ENCODE results near the gene MEA1. TPM values are rescaled to one million over a fixed set of nuclear protein-coding genes. Genes with fewer than 3 reads are reported as not detected.

MEA1 gene
- 163 and 191 TPM in 2 replicates for polyA plus RNA-seq

DNA sequence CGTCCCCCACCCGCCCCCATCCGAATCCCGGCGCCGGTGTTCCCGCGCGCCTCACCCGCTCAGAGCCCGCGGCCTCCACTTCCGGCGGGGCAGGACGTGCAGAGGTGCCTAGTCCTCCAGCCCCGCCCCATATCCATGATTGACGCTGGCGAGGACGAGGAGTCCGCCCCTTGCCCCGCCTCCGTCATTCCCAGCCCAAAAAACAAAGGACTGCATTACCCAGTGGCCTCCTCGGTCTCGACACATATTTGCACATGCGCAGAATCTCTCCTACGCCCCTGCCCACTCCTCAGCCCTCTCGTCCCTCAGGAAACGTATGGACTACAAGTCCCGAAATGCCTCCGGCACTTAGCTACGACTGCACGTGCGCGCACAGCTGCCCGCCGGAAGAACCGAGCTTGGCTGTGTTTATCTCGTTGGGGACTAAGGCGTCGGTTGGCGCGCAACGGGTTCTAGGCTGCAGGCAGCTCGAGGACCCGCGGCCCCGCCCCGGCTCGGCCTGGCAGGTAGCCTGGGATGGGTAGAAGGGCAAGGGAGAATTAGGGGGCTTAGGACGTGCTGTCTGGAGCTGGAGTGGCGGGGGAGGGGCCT lies at the start of gene MEA1, which contains the start of gene KLHDC3:
TSS of gene MEA1 (minus strand) at position 104 of the 591 bp plus-strand sequence. CDS start 133 bp downstream, outside the sequence.
TSS of gene KLHDC3 (plus strand) at position 407 of the 591 bp plus-strand sequence. CDS start 2,944 bp downstream, outside the sequence.

DNA sequence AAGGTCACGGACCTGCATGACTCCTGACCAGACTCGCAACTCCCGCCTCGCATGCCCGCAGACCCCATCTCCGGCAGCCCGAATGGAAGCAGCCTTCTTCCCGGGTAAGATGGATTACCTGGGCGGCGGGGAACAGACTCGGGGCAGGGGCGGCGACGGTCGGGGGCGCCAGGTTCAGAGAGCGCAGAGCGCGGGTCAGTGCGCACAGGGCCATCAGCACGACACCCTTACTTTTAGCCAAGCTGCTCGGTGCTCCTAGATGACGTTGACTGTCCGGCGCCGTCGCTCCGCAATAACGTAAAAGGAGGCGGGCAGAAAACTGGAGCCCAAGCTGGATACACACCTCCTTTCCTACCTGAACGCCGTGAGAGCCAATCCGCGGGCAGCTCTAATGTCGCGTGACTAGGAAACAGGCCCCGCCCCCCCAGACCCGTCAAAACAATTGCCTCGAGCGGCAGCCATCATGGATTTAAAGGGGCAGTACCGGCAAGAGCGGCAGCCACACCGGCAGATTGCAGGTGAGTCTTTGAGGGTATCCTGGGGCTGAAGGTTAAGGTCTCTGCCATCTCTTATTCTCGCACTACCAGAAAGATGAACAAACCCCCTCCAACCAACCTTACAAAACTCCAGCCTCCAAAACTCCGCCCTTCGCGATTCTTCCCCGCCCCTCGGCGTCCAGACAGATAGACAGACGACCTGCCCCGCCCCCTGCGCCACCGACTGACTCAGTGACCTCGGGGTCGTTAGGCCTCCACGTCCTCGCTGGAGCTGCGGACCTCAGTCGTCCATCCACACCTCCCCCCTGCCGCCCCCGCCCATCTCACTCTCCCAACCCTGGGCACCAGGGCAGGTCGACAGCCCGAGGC lies 45.7 kb upstream of the MEA1 start, which contains the start of the genes KLC4 and MRPL2:
TSS of gene KLC4 (plus strand) at position 464 of the 866 bp plus-strand sequence. CDS start 1,705 bp downstream, outside the sequence.
TSS of gene MRPL2 (minus strand) at position 267 of the 866 bp plus-strand sequence. CDS start at position 214, 53 bp downstream.

DNA sequence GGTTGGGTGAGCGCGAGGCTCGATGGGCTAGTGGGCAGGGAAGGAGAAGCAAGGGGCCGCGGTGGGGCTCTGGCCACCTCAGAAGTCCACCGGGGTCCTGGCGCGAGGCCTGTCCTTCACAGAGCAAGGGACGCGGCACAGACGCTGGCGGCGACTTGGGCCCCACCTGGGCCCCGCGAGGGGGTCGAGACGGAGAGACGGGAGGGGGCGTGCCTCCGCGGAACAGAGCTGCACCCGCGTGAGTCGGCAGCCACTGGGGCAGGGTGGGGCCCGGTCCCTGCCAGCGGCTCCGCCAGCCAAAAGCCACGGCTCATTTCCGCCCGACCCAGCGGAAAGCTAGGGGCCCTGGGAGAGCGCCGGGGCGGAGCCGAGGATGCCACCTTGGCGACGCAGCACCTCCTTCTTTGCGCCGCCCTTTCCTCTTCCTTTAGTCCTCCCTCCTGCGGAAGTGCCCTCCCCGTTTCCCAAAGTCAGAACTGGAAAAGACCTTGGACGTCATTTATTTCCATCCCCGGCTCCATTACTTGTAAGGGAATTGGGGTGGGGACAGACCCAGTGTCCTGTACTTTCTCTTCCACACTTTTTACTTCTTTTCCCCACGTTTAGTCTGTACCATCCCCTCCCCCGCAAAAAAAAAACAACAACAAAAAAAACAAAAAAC lies 39.9 kb upstream of the MEA1 start, which contains the start of gene CUL7:
TSS of gene CUL7 (minus strand) at position 307 of the 661 bp plus-strand sequence. CDS start 1,063 bp downstream, outside the sequence.

DNA sequence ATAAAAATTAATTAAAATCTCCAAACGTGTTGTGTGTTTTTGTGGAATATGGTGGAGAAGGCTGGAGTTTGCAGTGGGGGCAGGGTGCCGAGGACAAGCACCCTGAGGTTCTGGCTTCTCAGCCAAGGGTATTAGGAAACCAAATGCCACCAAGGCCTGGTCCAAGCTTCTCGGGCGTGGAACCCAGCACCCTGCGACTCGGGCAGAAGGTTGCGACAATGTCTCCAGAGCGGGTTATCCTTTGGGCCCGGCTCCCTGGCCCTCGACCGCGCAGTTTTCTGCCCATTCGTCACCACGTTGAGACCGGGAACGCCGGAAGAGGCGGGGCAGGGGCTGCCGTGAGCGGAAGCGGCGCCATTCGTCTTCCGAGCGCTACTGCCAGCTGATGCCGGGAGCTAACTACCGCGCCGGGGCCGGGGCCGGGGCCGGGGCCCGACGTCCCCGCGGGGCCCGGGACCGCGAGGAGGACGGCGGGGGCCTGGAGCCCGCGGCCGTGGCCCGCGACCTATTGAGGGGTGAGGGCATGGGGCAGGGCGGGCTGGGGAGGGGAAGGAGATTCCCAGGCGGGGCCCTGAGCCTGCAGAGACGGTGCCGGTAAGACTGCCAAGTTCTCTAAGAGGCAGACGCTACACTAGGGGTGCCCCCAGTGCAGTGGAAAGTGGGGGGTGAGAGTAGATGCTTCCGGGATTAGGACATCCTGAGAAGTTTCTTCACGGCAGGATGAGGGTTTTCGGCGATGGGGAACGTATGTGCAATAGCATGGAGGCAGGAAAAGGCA lies 7.7 kb upstream of the MEA1 start, which contains the start of gene RRP36:
TSS of gene RRP36 (plus strand) at position 354 of the 778 bp plus-strand sequence. CDS start at position 386, 32 bp downstream.

DNA sequence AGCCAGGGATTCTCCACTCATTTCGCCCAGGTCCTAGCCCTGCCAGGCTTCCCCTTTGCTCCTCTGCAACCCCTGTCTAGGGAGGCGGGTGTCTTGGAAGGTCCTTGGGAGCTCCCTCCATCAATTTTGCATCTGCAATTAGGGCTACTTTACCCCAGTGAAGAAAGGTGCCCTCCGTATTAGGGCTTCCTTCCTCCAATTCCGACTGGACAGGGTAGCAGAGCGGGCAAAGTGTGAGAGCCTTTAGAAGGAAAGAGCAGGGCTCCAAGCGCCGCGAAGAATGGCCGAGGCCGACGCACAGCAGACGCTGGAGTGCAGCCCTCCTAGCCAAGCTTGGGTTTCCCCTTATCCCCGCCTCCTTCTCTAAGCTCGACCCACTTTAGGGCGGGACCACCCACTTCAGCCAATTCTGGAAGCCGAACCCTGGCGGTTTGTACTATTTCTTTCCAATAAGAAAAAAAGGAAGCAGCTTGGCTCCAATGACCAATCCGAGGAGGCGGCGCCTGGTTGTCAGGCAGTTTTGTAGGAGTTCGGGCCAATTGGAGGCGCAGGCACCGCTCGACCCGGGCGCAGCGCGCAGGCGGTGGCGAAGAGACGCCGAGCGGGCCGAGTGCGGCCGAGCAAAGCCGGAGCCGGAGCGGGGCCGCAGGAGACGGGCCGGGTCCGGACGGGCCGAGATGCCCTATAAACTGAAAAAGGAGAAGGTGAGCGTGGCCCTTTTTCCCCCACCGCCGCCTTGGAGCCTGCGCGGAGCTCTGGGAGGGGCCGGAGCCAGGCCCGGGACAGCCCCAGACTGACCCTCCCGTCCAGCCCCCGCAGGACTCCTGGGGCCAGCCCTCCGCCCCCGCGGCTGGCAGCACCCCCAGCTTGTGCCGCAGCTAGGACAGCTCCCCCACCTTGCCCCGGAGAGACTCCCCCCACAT lies 29.5 kb downstream of the MEA1 start, which contains the start of gene PPP2R5D:
TSS of gene PPP2R5D (plus strand) at position 570 of the 923 bp plus-strand sequence. CDS start at position 678, 108 bp downstream.

DNA sequence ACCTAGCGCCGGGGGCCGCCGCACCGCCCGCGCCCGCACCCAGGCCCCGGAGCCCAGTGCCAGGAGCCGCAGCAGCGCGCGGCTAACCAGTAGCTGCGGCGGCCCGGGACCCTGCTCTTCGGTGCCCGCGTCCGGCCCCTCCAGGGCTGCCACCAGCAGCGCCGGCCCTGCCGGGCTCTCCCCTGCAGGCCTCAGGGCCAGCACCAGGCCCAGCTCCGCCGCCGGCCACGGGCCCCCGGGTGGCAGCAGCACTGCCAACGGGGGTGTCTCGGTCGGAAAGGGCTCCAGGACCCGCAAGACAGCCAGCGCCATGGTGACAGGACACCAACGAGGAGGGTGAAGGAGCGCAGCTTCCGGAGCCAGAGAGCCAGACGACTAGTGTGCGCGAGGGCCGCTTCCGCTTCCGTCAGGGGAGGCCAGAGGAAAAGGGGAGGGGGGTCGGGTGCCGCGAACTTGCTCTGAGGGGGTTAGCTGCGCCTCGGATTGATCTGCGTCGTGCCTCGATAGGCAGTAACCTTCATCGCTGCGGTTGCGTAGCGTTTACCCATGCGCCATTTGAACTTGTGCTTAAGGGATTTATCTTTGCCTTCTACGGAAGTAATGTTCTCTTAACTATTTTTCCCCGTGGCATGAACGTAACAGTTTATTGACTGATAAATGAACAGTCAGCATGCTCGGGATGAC lies 34.8 kb downstream of the MEA1 start, which contains the start of gene PEX6:
TSS of gene PEX6 (minus strand) at position 343 of the 684 bp plus-strand sequence. CDS start at position 312, 31 bp downstream.

Other genes starting within 250 kb of the MEA1 start
- 6.3 and 7.1 TPM in 2 replicates for gene BICRAL, start 231.9 kb downstream of the MEA1 start, polyA plus RNA-seq
- gene RPL7L1, start 134.3 kb downstream of the MEA1 start, polyA plus RNA-seq: 59.4 and 89.5 TPM in 2 replicates
- gene PTCRA, start 97.9 kb downstream of the MEA1 start, polyA plus RNA-seq: not detected in 2 replicates
- 10.8 and 13.8 TPM in 2 replicates for gene CNPY3, start 84.5 kb downstream of the MEA1 start, polyA plus RNA-seq
- 0.85 TPM in 1 of 2 replicates, not detected in the other for gene GNMT, start 53.2 kb downstream of the MEA1 start, polyA plus RNA-seq
- gene PEX6, start 34.8 kb downstream of the MEA1 start, polyA plus RNA-seq: 1.8 and 3.6 TPM in 2 replicates
- 14.2 and 30.0 TPM in 2 replicates for gene PPP2R5D, start 29.4 kb downstream of the MEA1 start, polyA plus RNA-seq
- 23.8 and 31.7 TPM in 2 replicates for gene KLHDC3, start 303 bp upstream of the MEA1 start, polyA plus RNA-seq
- gene RRP36, start 7.7 kb upstream of the MEA1 start, polyA plus RNA-seq: 26.2 and 30.9 TPM in 2 replicates
- gene CUL7, start 39.9 kb upstream of the MEA1 start, polyA plus RNA-seq: 0.74 and 2.5 TPM in 2 replicates
- 48.1 and 61.6 TPM in 2 replicates for gene MRPL2, start 45.5 kb upstream of the MEA1 start, polyA plus RNA-seq
- gene KLC4, start 45.7 kb upstream of the MEA1 start, polyA plus RNA-seq: 7.8 and 17.5 TPM in 2 replicates
- gene PTK7, start 62.4 kb upstream of the MEA1 start, polyA plus RNA-seq: not detected in 2 replicates
- gene SRF, start 157.3 kb upstream of the MEA1 start, polyA plus RNA-seq: 0.74 and 0.99 TPM in 2 replicates
- 2.7 and 5.5 TPM in 2 replicates for gene CUL9, start 168.2 kb upstream of the MEA1 start, polyA plus RNA-seq
- 8.7 and 9.2 TPM in 2 replicates for gene DNPH1, start 215.5 kb upstream of the MEA1 start, polyA plus RNA-seq
- gene TTBK1, start 229.5 kb upstream of the MEA1 start, polyA plus RNA-seq: 0.62 and 0.66 TPM in 2 replicates